ENCODE results near the gene OTOS.

DNA sequence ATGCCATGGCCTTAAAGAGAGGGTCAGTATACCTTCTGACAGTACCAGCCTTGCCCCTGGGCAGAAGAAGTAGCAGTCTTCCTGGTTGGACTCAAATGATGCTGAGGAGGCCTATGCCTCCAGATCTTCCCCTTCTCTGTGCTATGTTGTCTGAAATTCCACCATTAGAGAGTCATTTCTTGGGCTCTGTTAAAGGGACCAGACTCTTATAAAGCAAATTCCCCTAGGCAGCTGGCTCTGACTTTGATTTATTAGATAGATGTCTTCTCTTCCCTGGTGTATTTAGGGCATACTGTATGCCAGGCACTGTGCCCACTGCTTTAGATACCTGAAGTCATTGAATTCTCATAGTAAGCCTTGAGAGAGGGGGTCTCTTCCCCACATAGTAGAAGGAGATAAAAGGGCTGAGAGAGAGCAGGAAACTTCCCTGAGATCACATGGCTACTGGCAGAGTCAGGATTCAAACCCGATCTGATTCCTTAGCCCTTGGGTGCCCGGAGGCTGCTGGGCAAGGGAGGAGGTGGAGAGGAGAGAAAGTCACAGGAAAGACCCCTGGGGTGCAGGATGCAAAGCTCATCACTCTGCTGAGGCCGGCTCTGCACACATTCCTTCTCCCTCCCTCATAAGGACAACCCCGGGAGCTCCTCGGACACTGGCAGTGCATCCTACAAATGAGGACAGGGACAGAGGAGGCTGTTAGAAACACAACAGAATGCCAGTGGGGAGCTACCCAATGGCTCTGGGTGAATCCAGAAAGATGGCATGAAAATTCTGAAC, 27.4 kb downstream of the OTOS start:
- TF ChIP-seq, protein P1, sequence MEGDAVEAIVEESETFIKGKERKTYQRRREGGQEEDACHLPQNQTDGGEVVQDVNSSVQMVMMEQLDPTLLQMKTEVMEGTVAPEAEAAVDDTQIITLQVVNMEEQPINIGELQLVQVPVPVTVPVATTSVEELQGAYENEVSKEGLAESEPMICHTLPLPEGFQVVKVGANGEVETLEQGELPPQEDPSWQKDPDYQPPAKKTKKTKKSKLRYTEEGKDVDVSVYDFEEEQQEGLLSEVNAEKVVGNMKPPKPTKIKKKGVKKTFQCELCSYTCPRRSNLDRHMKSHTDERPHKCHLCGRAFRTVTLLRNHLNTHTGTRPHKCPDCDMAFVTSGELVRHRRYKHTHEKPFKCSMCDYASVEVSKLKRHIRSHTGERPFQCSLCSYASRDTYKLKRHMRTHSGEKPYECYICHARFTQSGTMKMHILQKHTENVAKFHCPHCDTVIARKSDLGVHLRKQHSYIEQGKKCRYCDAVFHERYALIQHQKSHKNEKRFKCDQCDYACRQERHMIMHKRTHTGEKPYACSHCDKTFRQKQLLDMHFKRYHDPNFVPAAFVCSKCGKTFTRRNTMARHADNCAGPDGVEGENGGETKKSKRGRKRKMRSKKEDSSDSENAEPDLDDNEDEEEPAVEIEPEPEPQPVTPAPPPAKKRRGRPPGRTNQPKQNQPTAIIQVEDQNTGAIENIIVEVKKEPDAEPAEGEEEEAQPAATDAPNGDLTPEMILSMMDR (IDR thresholded peaks at IDR 0.05) = no peak
- TF ChIP-seq EZH2 (IDR thresholded peaks at IDR 0.05; ENCODE audit: borderline replicate concordance, insufficient read depth, low read depth, low read length, poor library complexity, severe bottlenecking) = no peak
